A549 treated with CORT108297 at 1 μM for 4 hours (cell line): ENCODE measurements around the gene RNF208. TPM values are rescaled to one million over a fixed set of nuclear protein-coding genes. Genes with fewer than 3 reads are reported as not detected.

ENCODE experiments used
- total RNA-seq: library from RNA; stranded (reverse); fragments of 200-300 nt; extraction: Qiagen RNA extraction; gene quantifications from 5 replicates; pipeline ENCODE4 v1.2.3, GENCODE V29; 2022

RNF208 gene
- 0.95 to 2.7 TPM (median 2.2 TPM) in 5 replicates for total RNA-seq

GRCh38 chr9:137222190-137223077 lies at the start of gene RNF208:
TSS of gene RNF208 (minus strand) at chr9:137222240. CDS start at chr9:137221212, 1,028 bp downstream.

GRCh38 chr9:137254624-137255447 lies 32.8 kb upstream of the RNF208 start, which contains the start of gene NELFB:
TSS of gene NELFB (plus strand) at chr9:137255327.

GRCh38 chr9:137251194-137251461 lies 29.1 kb upstream of the RNF208 start, which contains the start of gene STPG3:
TSS of gene STPG3 (plus strand) at chr9:137251286. CDS start at chr9:137251287, 1 bp downstream.

GRCh38 chr9:137240841-137241489 lies 18.9 kb upstream of the RNF208 start, which contains the start of gene TUBB4B:
TSS of gene TUBB4B (plus strand) at chr9:137241287. CDS start at chr9:137241361, 74 bp downstream.

GRCh38 chr9:137230705-137231371 lies 8.8 kb upstream of the RNF208 start, which contains the start of gene SLC34A3:
TSS of gene SLC34A3 (plus strand) at chr9:137230901. CDS start at chr9:137231703, 802 bp downstream.

GRCh38 chr9:137227054-137227852 lies 5.2 kb upstream of the RNF208 start, which contains the start of gene RNF224:
TSS of gene RNF224 (plus strand) at chr9:137227502. CDS start at chr9:137228336, 834 bp downstream.

GRCh38 chr9:137224830-137225694 lies 3.0 kb upstream of the RNF208 start, which contains the start of gene CYSRT1:
TSS of gene CYSRT1 (plus strand) at chr9:137225174. CDS start at chr9:137225622, 448 bp downstream.

GRCh38 chr9:137205126-137206069 lies 16.6 kb downstream of the RNF208 start, which contains the start of the genes NDOR1 and TMEM203:
TSS of gene NDOR1 (plus strand) at chr9:137205700. CDS start at chr9:137205778, 78 bp downstream.
TSS of gene TMEM203 (minus strand) at chr9:137205648. CDS start at chr9:137205414, 234 bp downstream.

GRCh38 chr9:137200311-137201204 lies 21.5 kb downstream of the RNF208 start, which contains the start of gene TPRN:
TSS of gene TPRN (minus strand) at chr9:137200741. CDS start at chr9:137200711, 30 bp downstream.

GRCh38 chr9:137188490-137189296 lies 33.3 kb downstream of the RNF208 start, which contains the start of the genes ANAPC2 and SSNA1:
TSS of gene ANAPC2 (minus strand) at chr9:137188560. CDS start at chr9:137188532, 28 bp downstream.
TSS of gene SSNA1 (plus strand) at chr9:137188676. CDS start at chr9:137188727, 51 bp downstream.

Other genes starting within 250 kb of the RNF208 start
- gene PTGDS, start 244.7 kb downstream of the RNF208 start, total RNA-seq = 0.16 to 0.81 TPM (median 0.57 TPM) in 5 replicates
- gene LCNL1, start 239.2 kb downstream of the RNF208 start, total RNA-seq = 0.03 to 0.06 TPM (median 0.05 TPM) in 4 of 5 replicates, not detected in the other
- gene PAXX, start 229.8 kb downstream of the RNF208 start, total RNA-seq = 49.7 to 88.2 TPM (median 76.5 TPM) in 5 replicates
- gene CLIC3, start 225.7 kb downstream of the RNF208 start, total RNA-seq = 2.7 to 4.5 TPM (median 3.8 TPM) in 5 replicates
- gene ABCA2, start 194.0 kb downstream of the RNF208 start, total RNA-seq = 20.4 to 30.4 TPM (median 27.8 TPM) in 5 replicates
- gene FUT7, start 190.2 kb downstream of the RNF208 start, total RNA-seq = 0.08 to 0.09 TPM in 2 of 5 replicates, not detected in the others
- 41.2 to 91.4 TPM (median 89.1 TPM) in 5 replicates for gene NPDC1, start 176.1 kb downstream of the RNF208 start, total RNA-seq
- 0.63 to 1.4 TPM (median 0.95 TPM) in 5 replicates for gene ENTPD2, start 168.2 kb downstream of the RNF208 start, total RNA-seq
- gene SAPCD2, start 151.7 kb downstream of the RNF208 start, total RNA-seq = 15.2 to 28.2 TPM (median 25.3 TPM) in 5 replicates
- gene UAP1L1, start 144.7 kb downstream of the RNF208 start, total RNA-seq = 9.5 to 17.0 TPM (median 12.6 TPM) in 5 replicates
- gene MAN1B1, start 135.3 kb downstream of the RNF208 start, total RNA-seq = 42.2 to 55.4 TPM (median 51.2 TPM) in 5 replicates
- 72.4 to 138 TPM (median 129 TPM) in 5 replicates for gene DPP7, start 107.5 kb downstream of the RNF208 start, total RNA-seq
- 0.22 to 0.94 TPM (median 0.34 TPM) in 5 replicates for gene GRIN1, start 83.1 kb downstream of the RNF208 start, total RNA-seq
- 0.61 to 2.2 TPM (median 1.4 TPM) in 5 replicates for gene LRRC26, start 52.2 kb downstream of the RNF208 start, total RNA-seq
- gene TMEM210, start 50.2 kb downstream of the RNF208 start, total RNA-seq = not detected in 5 replicates
- gene ANAPC2, start 33.7 kb downstream of the RNF208 start, total RNA-seq = 24.9 to 40.7 TPM (median 36.9 TPM) in 5 replicates
- gene SSNA1, start 33.6 kb downstream of the RNF208 start, total RNA-seq = 102 to 161 TPM (median 150 TPM) in 5 replicates
- 6.2 to 10.5 TPM (median 10.1 TPM) in 5 replicates for gene TPRN, start 21.5 kb downstream of the RNF208 start, total RNA-seq
- gene TMEM203, start 16.6 kb downstream of the RNF208 start, total RNA-seq = 35.3 to 48.6 TPM (median 45.8 TPM) in 5 replicates
- 11.5 to 21.6 TPM (median 18.2 TPM) in 5 replicates for gene NDOR1, start 16.5 kb downstream of the RNF208 start, total RNA-seq
- 2.7 to 5.0 TPM (median 4.3 TPM) in 5 replicates for gene CYSRT1, start 2.9 kb upstream of the RNF208 start, total RNA-seq
- gene RNF224, start 5.3 kb upstream of the RNF208 start, total RNA-seq = 0.09 to 0.24 TPM (median 0.14 TPM) in 5 replicates
- 0.07 to 0.14 TPM (median 0.10 TPM) in 4 of 5 replicates, not detected in the other for gene SLC34A3, start 8.7 kb upstream of the RNF208 start, total RNA-seq
- gene TUBB4B, start 19.0 kb upstream of the RNF208 start, total RNA-seq = 616 to 807 TPM (median 766 TPM) in 5 replicates
- 0.07 TPM in 1 of 5 replicates, not detected in the others for gene STPG3, start 29.0 kb upstream of the RNF208 start, total RNA-seq
- gene NELFB, start 33.1 kb upstream of the RNF208 start, total RNA-seq = 42.6 to 62.4 TPM (median 57.8 TPM) in 5 replicates
- gene TOR4A, start 55.5 kb upstream of the RNF208 start, total RNA-seq = 17.1 to 31.6 TPM (median 26.1 TPM) in 5 replicates
- 2.8 to 7.8 TPM (median 4.8 TPM) in 5 replicates for gene NRARP, start 80.0 kb upstream of the RNF208 start, total RNA-seq
- 4.9 to 7.8 TPM (median 7.0 TPM) in 5 replicates for gene EXD3, start 200.9 kb upstream of the RNF208 start, total RNA-seq
- 0.78 to 2.3 TPM (median 2.0 TPM) in 5 replicates for gene NOXA1, start 201.2 kb upstream of the RNF208 start, total RNA-seq
- gene ENTPD8, start 219.1 kb upstream of the RNF208 start, total RNA-seq = 0.21 to 0.27 TPM (median 0.24 TPM) in 5 replicates
- 30.7 to 47.3 TPM (median 43.7 TPM) in 5 replicates for gene NSMF, start 237.1 kb upstream of the RNF208 start, total RNA-seq